Activated T-helper 2 cell treated with anti-CD3 and anti-CD28 coated beads, Interferon-gamma antibody, Interleukin-2, Interleukin-4, amounts not matched to agents 10 μg/mL and 5 μg/mL and 100 μg/mL, durations not matched to agents 14 hours and 24 hours and 36 hours (primary cell): ENCODE results near the gene BSCL2. TPM values are rescaled to one million over a fixed set of nuclear protein-coding genes. Genes with fewer than 3 reads are reported as not detected.
"Not testable (repeated sequence)": the region's sequence is repeated elsewhere in the genome, so short reads cannot be mapped to it uniquely, and the experiment has no call there.

Experiments used
- DNase-seq: peaks from one replicate; pipeline ENCODE4 v3.0.0; 2021; ENCODE audit warnings: low spot score
- H3K27ac Mint-ChIP-seq: one replicate; pipeline ENCODE4 v1.8.0; 2021; ENCODE audit warnings: mixed read lengths
- H3K27me3 Mint-ChIP-seq: one replicate; pipeline ENCODE4 v1.8.0; 2021; ENCODE audit warnings: low read depth, mixed read lengths
- H3K36me3 Mint-ChIP-seq: one replicate; pipeline ENCODE4 v1.8.0; 2021; ENCODE audit warnings: low read depth, mixed read lengths
- H3K4me1 Mint-ChIP-seq: one replicate; pipeline ENCODE4 v1.8.0; 2021; ENCODE audit warnings: low read depth, mixed read lengths
- H3K4me3 Mint-ChIP-seq: one replicate; pipeline ENCODE4 v1.8.0; 2021; ENCODE audit warnings: low read depth, mild to moderate bottlenecking, moderate library complexity, mixed read lengths
- H3K9me3 Mint-ChIP-seq: one replicate; pipeline ENCODE4 v1.8.0; 2021; ENCODE audit warnings: mixed read lengths
- intact Hi-C: fragments of 100-400 bp; cut with micrococcal nuclease; formaldehyde crosslinking; loops from one replicate; pipeline ENCODE4 v1.15.1; 2023
- total RNA-seq: library from RNA; stranded (reverse); gene quantifications from 2 replicates; pipeline ENCODE4 v1.2.3, GENCODE V29; 2022

The BSCL2 gene
- total RNA-seq, 1 donor from 2014 or later, result 32.8 TPM

- no peak for DNase-seq
- peak overlapping the region; percentile 37 for H3K4me3 Mint-ChIP-seq
- peak overlapping the region; percentile 25 for H3K27ac Mint-ChIP-seq
- peaks cover 10% of the 10 kb centered on the region for H3K4me1 Mint-ChIP-seq
- intact Hi-C loops, result loop anchor here (5.0 kb wide), 1 partner anchor 73 kb away; the partner anchor contains the start of genes HNRNPUL2 and TTC9C
- peaks cover 10% of the 10 kb centered on the region for H3K36me3 Mint-ChIP-seq
- H3K9me3 Mint-ChIP-seq, result no peaks in the 10 kb centered on the region
- H3K27me3 Mint-ChIP-seq, result no peaks in the 10 kb centered on the region
Measured at GRCh38 chr11:62654297-62654696, 52.9 kb downstream of the BSCL2 start.

DNA sequence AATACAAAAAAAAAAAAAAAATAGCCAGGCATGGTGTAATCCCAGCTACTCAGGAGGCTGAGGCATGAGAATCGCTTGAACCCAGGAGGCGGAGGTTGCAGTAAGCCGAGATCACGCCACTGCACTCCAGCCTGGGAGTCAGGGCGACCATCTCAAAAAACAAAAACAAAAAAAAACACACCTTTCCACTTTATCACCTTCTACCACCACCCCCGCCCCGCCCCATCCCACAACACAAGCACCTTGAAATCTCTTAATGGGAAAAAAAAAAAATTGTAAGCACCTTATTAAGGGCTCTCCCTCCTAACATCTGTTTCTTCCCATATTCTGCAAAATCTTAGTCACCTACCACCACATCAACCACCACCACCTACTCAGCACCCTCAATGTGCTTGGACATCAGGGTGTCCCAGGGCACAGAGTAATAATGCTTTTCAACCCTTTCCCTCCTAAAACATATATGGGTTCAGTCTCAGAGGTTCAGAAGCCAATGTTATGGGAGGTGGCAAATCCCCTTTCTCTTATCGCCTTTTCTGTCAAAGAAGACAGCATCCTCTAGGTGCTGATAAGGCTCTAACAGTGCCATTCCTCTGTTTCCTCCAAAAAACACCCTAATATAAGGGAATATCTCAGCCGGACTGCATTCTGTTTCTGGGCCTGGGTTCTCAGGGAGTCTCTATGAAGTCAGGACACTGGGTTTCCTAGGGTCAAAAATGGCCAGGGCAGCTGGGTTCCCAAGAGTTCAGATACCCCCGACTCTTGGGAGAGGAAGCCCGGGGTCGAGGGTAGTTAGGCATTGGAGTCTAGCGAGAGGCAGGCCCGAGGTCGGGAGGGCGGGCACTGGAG is 54.8 kb downstream of the BSCL2 start:
- Mint-ChIP-seq H3K27me3 (no peaks in the 10 kb centered on the region), H3K36me3 (peaks cover 19% of the 10 kb centered on the region), H3K4me3 (peak overlapping the region; percentile 98), H3K9me3 (no peaks in the 10 kb centered on the region), H3K4me1 (peaks cover 10% of the 10 kb centered on the region), H3K27ac (peak overlapping the region; percentile 92)
- DNase-seq, result no peak
- intact Hi-C loops, result loop anchor here (1.0 to 5.0 kb wide), 4 partner anchors 19 to 75 kb away; partner anchors contain the start of genes EML3, HNRNPUL2, MTA2 and ROM1

GRCh38 chr11:62650283-62650682 is 56.9 kb downstream of the BSCL2 start:
- Mint-ChIP-seq H3K36me3 (peaks cover 27% of the 10 kb centered on the region), H3K4me1 (peaks cover 19% of the 10 kb centered on the region)
- H3K9me3 Mint-ChIP-seq, H3K4me3 Mint-ChIP-seq, H3K27me3 Mint-ChIP-seq, DNase-seq, H3K27ac Mint-ChIP-seq: not testable (repeated sequence)
- intact Hi-C loops, result loop anchor here (5.0 kb wide), 1 partner anchor 77 kb away; the partner anchor contains the start of genes HNRNPUL2 and TTC9C

- Mint-ChIP-seq H3K4me1 (peaks cover 22% of the 10 kb centered on the region), H3K4me3 (no peak overlapping the region), H3K36me3 (peaks cover 33% of the 10 kb centered on the region), H3K27ac (no peak overlapping the region), H3K27me3 (no peaks in the 10 kb centered on the region), H3K9me3 (no peaks in the 10 kb centered on the region)
- no peak for DNase-seq
- intact Hi-C loops, result no loop called here
Measured at GRCh38 chr11:62649486-62649885, 57.7 kb downstream of the BSCL2 start.

DNA sequence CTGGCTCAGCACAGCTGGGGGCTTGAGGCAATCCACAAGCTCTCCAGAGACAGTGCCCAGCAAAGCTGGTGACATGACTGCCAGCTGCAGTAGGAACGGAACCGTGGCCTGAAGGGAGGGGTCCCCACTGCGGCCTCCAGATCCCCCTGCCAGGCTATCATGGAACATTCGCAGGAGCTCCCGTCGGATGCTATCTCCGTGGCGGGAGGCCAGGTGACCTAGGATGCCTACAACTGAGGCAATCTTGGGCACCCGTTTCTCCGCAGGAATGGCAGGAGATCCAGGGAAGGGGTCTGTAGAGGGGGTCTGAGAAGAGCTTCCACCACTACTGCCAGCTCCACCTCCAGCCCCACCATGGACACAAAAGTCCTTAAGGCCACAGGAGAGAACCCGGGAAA is 58.3 kb downstream of the BSCL2 start:
- H3K27me3 Mint-ChIP-seq, result no peaks in the 10 kb centered on the region
- H3K4me3 Mint-ChIP-seq, result no peak overlapping the region
- no peak overlapping the region for H3K27ac Mint-ChIP-seq
- DNase-seq, result no peak
- peaks cover 24% of the 10 kb centered on the region for H3K4me1 Mint-ChIP-seq
- intact Hi-C loops, result no loop called here
- H3K36me3 Mint-ChIP-seq, result peaks cover 38% of the 10 kb centered on the region
- H3K9me3 Mint-ChIP-seq, result no peaks in the 10 kb centered on the region

DNA sequence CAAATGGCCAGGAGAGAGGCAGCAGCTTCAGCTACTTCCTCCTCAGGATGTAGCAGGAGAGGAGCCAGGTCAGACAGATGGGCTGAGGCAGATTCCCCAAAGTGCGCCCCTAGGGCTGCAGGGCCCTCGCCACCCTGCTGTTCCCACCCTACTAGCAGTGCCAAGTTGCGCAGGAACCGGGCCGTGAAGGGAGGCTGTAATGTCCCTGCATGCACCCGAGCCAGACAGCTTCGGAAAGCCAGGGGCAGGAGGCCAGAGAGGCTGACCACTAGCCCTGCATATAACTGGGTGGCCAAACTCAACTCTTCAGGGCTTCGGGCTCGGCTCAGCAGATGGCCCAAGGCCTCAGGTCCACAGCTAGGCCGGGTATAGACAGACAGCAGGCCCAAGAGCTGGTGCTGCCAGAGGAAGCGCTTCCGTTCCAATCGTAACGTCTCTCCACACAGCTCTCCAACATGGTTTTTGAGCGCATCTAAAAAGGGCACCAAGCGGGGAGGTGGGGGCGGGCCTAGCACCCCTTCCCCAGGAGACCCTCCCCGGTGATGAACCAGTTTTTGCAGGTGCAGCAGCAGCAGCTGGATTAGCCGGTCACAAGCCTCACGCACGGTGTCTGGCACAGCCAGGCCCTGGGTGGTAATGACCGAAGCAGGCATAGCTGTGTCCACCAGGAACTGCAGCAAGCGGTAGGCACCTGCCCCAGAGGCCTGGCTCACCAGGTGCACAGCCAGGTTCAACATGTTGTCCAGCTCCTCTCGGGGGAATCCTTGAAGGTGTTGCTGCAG is 58.8 kb downstream of the BSCL2 start:
- Mint-ChIP-seq H3K4me3 (no peak overlapping the region), H3K4me1 (peaks cover 21% of the 10 kb centered on the region), H3K27me3 (no peaks in the 10 kb centered on the region), H3K36me3 (peaks cover 40% of the 10 kb centered on the region), H3K9me3 (no peaks in the 10 kb centered on the region), H3K27ac (no peak overlapping the region)
- intact Hi-C loops, result no loop called here
- DNase-seq, result no peak

GRCh38 chr11:62647609-62648005 is 59.6 kb downstream of the BSCL2 start:
- Mint-ChIP-seq H3K36me3 (peaks cover 42% of the 10 kb centered on the region), H3K27me3 (no peaks in the 10 kb centered on the region), H3K9me3 (no peaks in the 10 kb centered on the region), H3K27ac (no peak overlapping the region), H3K4me3 (no peak overlapping the region), H3K4me1 (peaks cover 23% of the 10 kb centered on the region)
- no peak for DNase-seq
- intact Hi-C loops, result loop anchor here (2.0 kb wide), 2 partner anchors 17 to 57 kb away; partner anchors contain the start of genes C11orf98, CSKMT and TUT1

- H3K4me1 Mint-ChIP-seq, result peaks cover 21% of the 10 kb centered on the region
- intact Hi-C loops, result loop anchor here (1.0 to 2.0 kb wide), 5 partner anchors 18 to 62 kb away; partner anchors contain the start of genes C11orf98, CSKMT, TUT1 and UQCC3
- peak overlapping the region; percentile 97 for H3K27ac Mint-ChIP-seq
- H3K9me3 Mint-ChIP-seq, result no peaks in the 10 kb centered on the region
- peak overlapping the region; percentile 98 for H3K4me3 Mint-ChIP-seq
- no peak for DNase-seq
- peaks cover 40% of the 10 kb centered on the region for H3K36me3 Mint-ChIP-seq
- no peaks in the 10 kb centered on the region for H3K27me3 Mint-ChIP-seq
Measured at GRCh38 chr11:62646825-62647608, 60.2 kb downstream of the BSCL2 start.

DNA sequence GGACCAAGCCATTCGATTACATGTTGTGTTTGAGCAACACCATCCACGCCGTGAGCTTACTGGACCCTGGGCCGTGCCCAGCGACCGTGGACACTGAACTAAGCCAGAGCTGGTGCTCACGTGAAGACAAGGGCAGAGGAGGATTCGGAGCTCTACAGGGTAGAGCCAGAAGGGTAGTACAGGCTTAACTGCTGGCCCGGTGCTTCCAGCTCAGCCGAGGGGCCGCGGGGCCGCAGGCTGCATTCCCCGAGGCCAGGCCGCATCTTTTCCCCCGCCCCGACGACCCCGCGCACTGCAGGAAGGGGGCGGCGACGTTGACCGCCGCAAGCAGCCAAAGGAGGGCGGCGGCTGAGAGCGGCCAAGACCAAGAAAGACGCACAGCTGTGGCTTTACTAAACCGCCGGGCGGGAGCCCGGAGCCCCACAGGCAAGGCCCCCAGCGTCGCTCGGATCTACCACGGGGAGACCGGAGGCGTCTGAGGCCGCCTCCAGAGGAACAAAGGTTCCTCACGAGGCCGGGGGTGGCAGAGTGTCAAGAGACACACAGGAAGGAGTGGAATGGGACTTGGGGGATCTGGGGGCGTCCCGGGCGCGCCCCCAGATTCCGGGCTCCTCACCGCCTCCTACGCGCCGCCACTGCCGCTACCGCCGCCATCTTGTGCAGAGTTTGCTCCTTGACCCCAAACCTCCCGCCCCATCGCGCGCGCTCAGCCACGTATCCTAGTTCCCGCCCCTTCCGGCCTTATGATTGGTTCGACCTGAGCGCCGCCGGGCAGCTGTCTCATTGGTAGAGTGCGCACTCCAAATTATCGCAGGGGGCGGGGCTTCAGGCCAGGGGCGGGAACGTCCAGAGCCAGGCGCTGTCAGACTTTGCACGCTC is 61.0 kb downstream of the BSCL2 start, which contains the start of gene GANAB:
Gene GANAB (minus strand): TSS at position 668 of the 879 bp plus-strand sequence. CDS start 14 bp downstream, at position 654.
- H3K4me1 Mint-ChIP-seq, result peaks cover 22% of the 10 kb centered on the region
- H3K9me3 Mint-ChIP-seq, result no peaks in the 10 kb centered on the region
- peak within 1 kb of the TSS; percentile 97 for H3K27ac Mint-ChIP-seq
- peaks cover 43% of the 10 kb centered on the region for H3K36me3 Mint-ChIP-seq
- intact Hi-C loops, result loop anchor here (1.0 to 2.0 kb wide), 5 partner anchors 19 to 63 kb away; partner anchors contain the start of genes C11orf98, CSKMT, TUT1 and UQCC3
- no peaks in the 10 kb centered on the region for H3K27me3 Mint-ChIP-seq
- DNase-seq, result peak; percentile 98
- peak within 1 kb of the TSS; percentile 98 for H3K4me3 Mint-ChIP-seq

DNA sequence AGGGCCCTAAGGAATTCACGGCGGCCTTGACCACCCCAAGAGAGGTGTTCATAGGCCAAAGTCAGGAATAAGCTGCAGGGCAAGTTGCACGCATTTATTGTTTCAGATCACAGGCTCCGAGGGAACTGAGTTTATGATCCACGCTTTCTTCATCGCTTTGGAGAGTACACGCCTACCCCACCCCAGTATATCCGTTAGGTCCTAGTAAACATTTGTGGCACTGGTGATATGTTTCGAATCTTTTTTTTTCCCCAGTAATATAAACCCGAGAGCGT is 61.6 kb downstream of the BSCL2 start:
- Mint-ChIP-seq H3K4me1 (peaks cover 26% of the 10 kb centered on the region), H3K4me3 (peak overlapping the region; percentile 98), H3K36me3 (peaks cover 45% of the 10 kb centered on the region), H3K27me3 (no peaks in the 10 kb centered on the region), H3K27ac (peak overlapping the region; percentile 97), H3K9me3 (no peaks in the 10 kb centered on the region)
- no peak for DNase-seq
- intact Hi-C loops, result no loop called here

DNA sequence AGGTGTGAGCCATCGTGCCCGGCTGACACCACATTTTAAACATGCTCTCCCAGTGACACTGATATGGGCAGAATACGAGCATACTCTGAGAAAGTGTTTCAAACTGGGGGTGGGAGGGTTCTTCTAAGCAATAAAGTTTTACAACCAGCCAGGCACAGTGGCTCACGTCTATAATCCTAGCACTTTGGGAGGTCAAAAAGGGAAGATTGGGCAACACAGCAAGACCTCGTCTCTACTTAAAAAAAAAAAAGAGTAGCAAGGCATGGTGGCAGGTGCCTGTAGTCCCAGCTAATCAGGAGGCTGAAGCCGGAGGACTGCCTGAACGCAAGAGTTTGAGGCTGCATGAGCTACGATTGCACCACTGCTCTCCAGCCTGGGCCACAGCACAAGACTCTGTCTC is 63.0 kb downstream of the BSCL2 start:
- intact Hi-C loops, result no loop called here
- H3K9me3 Mint-ChIP-seq, result no peaks in the 10 kb centered on the region
- peak overlapping the region; percentile 22 for H3K27ac Mint-ChIP-seq
- H3K27me3 Mint-ChIP-seq, result no peaks in the 10 kb centered on the region
- H3K4me3 Mint-ChIP-seq, result peak overlapping the region; percentile 37
- H3K4me1 Mint-ChIP-seq, result peaks cover 34% of the 10 kb centered on the region
- DNase-seq, result no peak
- peaks cover 49% of the 10 kb centered on the region for H3K36me3 Mint-ChIP-seq
